Tibial nerve (tissue), 4 donors: Measurements from ENCODE around the gene OR8B12. TPM values are rescaled to one million over a fixed set of nuclear protein-coding genes. Genes with fewer than 3 reads are reported as not detected.
"Not testable (repeated sequence)": the region's sequence is repeated elsewhere in the genome, so short reads cannot be mapped to it uniquely, and the experiment has no call there.

Experiments
- DNase-seq, 2 donors: peaks; one replicate each; pipeline ENCODE4 v3.0.0-alpha.2; 2019; ENCODE audit warnings: low spot score in 2 of 2
- H3K27ac ChIP-seq, 4 donors: fragments of 200-600 bp; sonication (generic) in 3 of 4; one replicate each; pipeline ENCODE4 v1.5.1; 2017 to 2019; ENCODE audit warnings: mild to moderate bottlenecking in 1 of 4
- H3K27me3 ChIP-seq, 2 donors: fragments of 200-600 bp; sonication (generic) in 1 of 2; one replicate each; pipeline versions ENCODE4 v1.5.1 to v1.6.0; 2017 to 2019
- H3K36me3 ChIP-seq, 3 donors: fragments of 200-600 bp; sonication (generic); one replicate each; pipeline ENCODE4 v1.5.1; 2018 to 2019
- H3K4me1 ChIP-seq, 4 donors: fragments of 200-600 bp; sonication (generic) in 3 of 4; one replicate each; pipeline ENCODE4 v1.5.1; 2017 to 2019
- H3K4me3 ChIP-seq, 4 donors: fragments of 200-600 bp; sonication (generic) in 3 of 4; one replicate each; pipeline ENCODE4 v1.5.1; 2017 to 2019; ENCODE audit warnings: mild to moderate bottlenecking in 1 of 4, moderate library complexity in 1 of 4
- H3K9me3 ChIP-seq, 4 donors: fragments of 200-600 bp; sonication (generic) in 3 of 4; one replicate each; pipeline ENCODE4 v1.5.1; 2017 to 2019
- CTCF ChIP-seq, 5 experiments: fragments of 200-600 bp in 3 of 5; fragments of 450-650 bp in 2 of 5; sonication (generic) in 3 of 5; IDR thresholded peaks; one replicate each; pipeline ENCODE4 v1.5.1; 2016 to 2019; ENCODE audit warnings: antibody characterized with exemption in 5 of 5, mild to moderate bottlenecking in 3 of 5, moderate library complexity in 2 of 5
- EP300 ChIP-seq, 2 donors: sonication (generic); formaldehyde crosslinking; IDR thresholded peaks; one replicate each; pipeline ENCODE4 v1.6.1; 2017; ENCODE audit warnings: antibody characterized with exemption in 2 of 2, mild to moderate bottlenecking in 1 of 2
- POLR2A ChIP-seq, 2 donors: fragments of 450-650 bp; IDR thresholded peaks; one replicate each; pipeline ENCODE4 v1.6.1; 2017; ENCODE audit warnings: antibody characterized with exemption in 2 of 2, mild to moderate bottlenecking in 2 of 2, moderate library complexity in 2 of 2
- WGBS, 2 donors: methylation state at CpG; one replicate each; pipeline ENCODE4 v1.1.5; 2018; 5-methylcytosine and 5-hydroxymethylcytosine counted together
- total RNA-seq, 4 donors: library from RNA; depleted of rRNA; stranded (reverse); fragments of >200 nt; gene quantifications; one replicate each; pipeline ENCODE4 v1.1.0, GENCODE V29; 2016

Gene OR8B12
- total RNA-seq, 4 donors from 2014 or later = not detected

DNA sequence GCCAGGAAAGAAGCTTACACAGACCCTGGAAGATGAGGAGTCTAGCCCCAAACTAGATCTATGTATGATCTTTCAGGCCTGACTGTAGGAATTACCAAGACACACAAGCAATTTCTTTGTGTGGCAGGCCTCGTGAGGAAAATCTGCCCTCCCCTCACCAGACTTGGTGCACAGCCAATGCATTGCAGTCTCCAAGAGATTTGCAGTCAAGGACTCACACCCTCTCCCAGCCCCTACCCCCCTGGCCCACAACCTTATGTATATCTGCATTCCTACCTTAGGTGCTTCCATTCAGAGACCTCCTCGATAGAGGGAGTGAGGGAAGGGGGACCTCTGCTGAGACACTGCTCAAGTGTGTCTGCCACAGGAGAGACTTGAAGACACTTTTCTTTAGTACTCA lies 9.8 kb downstream of the OR8B12 start:
- peaks cover 0 to 4% (median 0%) of the 10 kb centered on the region in 4 donors for H3K9me3 ChIP-seq
- no peaks in the 10 kb centered on the region for H3K27me3 ChIP-seq
- 30 to 42% methylated on average over 2 of the region's 2 CpGs for WGBS, 2 donors
- H3K27ac ChIP-seq = no peak overlapping the region
- no peaks in the 10 kb centered on the region for H3K36me3 ChIP-seq
- TF ChIP-seq EP300 (IDR thresholded peaks at IDR 0.05) (no peak), CTCF (IDR thresholded peaks at IDR 0.05) (no peak), POLR2A (IDR thresholded peaks at IDR 0.05) (no peak)
- H3K4me3 ChIP-seq = no peak overlapping the region
- H3K4me1 ChIP-seq = peaks cover 0 to 8% (median 0%) of the 10 kb centered on the region in 4 donors
- no peak for DNase-seq

DNA sequence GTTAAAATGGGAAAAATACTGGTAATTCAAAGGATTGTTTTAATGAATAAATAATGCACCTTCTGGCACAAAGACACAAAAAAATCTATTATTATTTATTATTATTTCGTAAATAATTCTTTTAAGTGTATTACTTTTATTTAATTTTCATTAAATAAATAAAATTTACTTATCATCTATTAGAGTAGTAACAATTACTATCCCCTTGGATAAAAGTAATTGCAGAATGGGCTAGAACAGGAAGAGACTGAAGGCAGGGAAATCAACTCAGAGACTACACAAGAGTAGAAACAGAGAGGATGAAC lies 23.0 kb downstream of the OR8B12 start:
- no peaks in the 10 kb centered on the region for H3K27me3 ChIP-seq
- H3K27ac ChIP-seq = no peak overlapping the region
- H3K36me3 ChIP-seq = no peaks in the 10 kb centered on the region
- H3K9me3 ChIP-seq = no peaks in the 10 kb centered on the region
- no peak for DNase-seq
- TF ChIP-seq CTCF (IDR thresholded peaks at IDR 0.05) (no peak), EP300 (IDR thresholded peaks at IDR 0.05) (no peak), POLR2A (IDR thresholded peaks at IDR 0.05) (no peak)
- H3K4me1 ChIP-seq = no peaks in the 10 kb centered on the region
- no peak overlapping the region for H3K4me3 ChIP-seq
- 77 to 78% methylated on average over 1 of the region's 1 CpG for WGBS, 2 donors

GRCh38 chr11:124519850-124520549 lies 23.5 kb downstream of the OR8B12 start:
- Histone ChIP-seq H3K36me3 (no peaks in the 10 kb centered on the region), H3K4me3 (no peak overlapping the region), H3K27ac (no peak overlapping the region), H3K4me1 (no peaks in the 10 kb centered on the region), H3K9me3 (no peaks in the 10 kb centered on the region), H3K27me3 (no peaks in the 10 kb centered on the region)
- DNase-seq = no peak
- 8 to 18% methylated on average over 2 of the region's 2 CpGs for WGBS, 2 donors
- TF ChIP-seq CTCF (IDR thresholded peaks at IDR 0.05) = no peak
- no peak for TF ChIP-seq EP300 (IDR thresholded peaks at IDR 0.05)
- no peak for TF ChIP-seq POLR2A (IDR thresholded peaks at IDR 0.05)

GRCh38 chr11:124518989-124519451 lies 24.4 kb downstream of the OR8B12 start:
- DNase-seq = no peak
- Histone ChIP-seq H3K9me3 (no peaks in the 10 kb centered on the region), H3K27me3 (no peaks in the 10 kb centered on the region), H3K36me3 (no peaks in the 10 kb centered on the region), H3K4me3 (no peak overlapping the region), H3K4me1 (no peaks in the 10 kb centered on the region), H3K27ac (no peak overlapping the region)
- WGBS, 2 donors = 69 to 75% methylated on average over 3 of the region's 3 CpGs
- no peak for TF ChIP-seq POLR2A (IDR thresholded peaks at IDR 0.05)
- TF ChIP-seq EP300 (IDR thresholded peaks at IDR 0.05) = no peak

DNA sequence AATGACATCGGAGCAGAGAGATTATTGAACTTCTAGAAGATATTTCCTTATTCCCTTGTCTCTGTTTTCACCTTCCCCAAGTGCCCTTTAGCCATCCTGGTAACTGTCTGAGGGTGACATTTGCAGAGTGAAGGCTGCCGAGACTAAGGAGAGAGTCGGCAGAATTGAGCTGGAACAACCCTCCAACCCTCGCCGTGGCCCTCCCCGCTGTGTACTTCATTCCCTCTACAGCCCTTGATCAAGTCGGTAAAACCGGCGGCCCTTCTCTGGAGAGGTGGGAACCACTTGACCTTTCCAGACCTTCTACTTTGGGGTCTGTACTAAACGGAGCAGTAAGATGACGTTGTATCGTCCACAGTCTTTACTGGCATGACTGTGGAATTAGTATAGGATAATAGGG lies 26.1 kb downstream of the OR8B12 start:
- TF ChIP-seq POLR2A (IDR thresholded peaks at IDR 0.05) = no peak
- no peak for TF ChIP-seq EP300 (IDR thresholded peaks at IDR 0.05)
- no peak for TF ChIP-seq CTCF (IDR thresholded peaks at IDR 0.05)
- H3K4me1 ChIP-seq = no peaks in the 10 kb centered on the region

DNA sequence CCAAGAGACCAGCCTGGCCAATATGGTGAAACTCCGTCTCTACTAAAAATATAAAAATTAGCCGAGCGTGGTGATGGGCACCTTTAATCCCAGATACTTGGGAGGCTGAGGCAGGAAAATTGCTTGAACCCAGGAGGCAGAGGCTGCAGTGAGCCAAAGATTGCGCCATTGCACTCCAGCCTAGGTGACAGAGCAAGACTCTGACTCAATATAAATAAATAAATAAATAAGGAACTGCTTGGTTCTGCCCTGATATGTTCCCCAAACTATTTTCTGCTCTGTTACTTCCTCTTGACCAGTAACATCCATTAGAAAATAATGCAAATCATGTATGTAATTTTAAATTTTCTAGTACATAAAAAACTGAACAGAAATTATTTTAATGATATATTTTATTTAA lies 28.8 kb downstream of the OR8B12 start:
- 91 to 92% methylated on average over 4 of the region's 4 CpGs for WGBS, 2 donors
- not testable (repeated sequence) for H3K36me3 ChIP-seq, H3K9me3 ChIP-seq, H3K27ac ChIP-seq, H3K27me3 ChIP-seq, H3K4me1 ChIP-seq, DNase-seq, H3K4me3 ChIP-seq

More for the DNA sequence above, 26.1 kb downstream of the OR8B12 start:
- WGBS, 2 donors = 83 to 84% methylated on average over 12 of the region's 12 CpGs
- Histone ChIP-seq H3K27me3 (no peaks in the 10 kb centered on the region), H3K36me3 (no peaks in the 10 kb centered on the region), H3K27ac (no peak overlapping the region), H3K4me3 (no peak overlapping the region), H3K9me3 (no peaks in the 10 kb centered on the region)
- no peak for DNase-seq
